ENCODE measurements around the gene LINGO1. TPM values are rescaled to one million over a fixed set of nuclear protein-coding genes. Genes with fewer than 3 reads are reported as not detected.

The LINGO1 gene
- polyA plus RNA-seq, 3 donors: not detected

GRCh38 chr15:77627581-77627980 is 5.1 kb downstream of the LINGO1 start:
- no peaks in the 10 kb centered on the region for H3K79me2 ChIP-seq (ENCODE audit: insufficient read depth, low read length)
- H3K36me3 Mint-ChIP-seq: no peaks in the 10 kb centered on the region
- no peaks in the 10 kb centered on the region for H3K4me1 Mint-ChIP-seq
- intact Hi-C loops (cut with micrococcal nuclease): no loop called here
- H3K27ac ChIP-seq (ENCODE audit: low read depth in 1 of 2, low read length in 2 of 2): no peak overlapping the region
- DNase-seq: no peak
- 100% methylated on average over 2 of the region's 2 CpGs for WGBS (ENCODE audit: insufficient coverage)
- H3K9me3 ChIP-seq (replicated peaks in 1 of 2; ENCODE audit: control insufficient read depth in 1 of 2, insufficient read depth in 1 of 2, low read length in 2 of 2): peaks cover 0 to 16% of the 10 kb centered on the region in 2 donors
- H3K27me3 Mint-ChIP-seq (ENCODE audit: low read depth in 3 of 3): peaks cover 26 to 54% (median 47%) of the 10 kb centered on the region in 3 donors
- peaks cover 0 to 6% of the 10 kb centered on the region in 2 donors for H3K4me1 ChIP-seq (ENCODE audit: control insufficient read depth in 1 of 2, insufficient read depth in 2 of 2, low read length in 2 of 2)
- no peak overlapping the region for H2AFZ ChIP-seq (ENCODE audit: insufficient read depth, low read depth, low read length, poor library complexity, severe bottlenecking)
- peaks cover 17 to 35% of the 10 kb centered on the region in 2 donors for H3K27me3 ChIP-seq (ENCODE audit: control insufficient read depth in 2 of 2, insufficient read depth in 2 of 2, low read length in 2 of 2)
- H3K4me3 ChIP-seq (replicated peaks in 1 of 3; ENCODE audit: low read depth in 2 of 3, low read length in 3 of 3): no peak overlapping the region
- no peaks in the 10 kb centered on the region for H3K36me3 ChIP-seq (replicated peaks in 1 of 2; ENCODE audit: control insufficient read depth in 1 of 2, insufficient read depth in 2 of 2, low read length in 2 of 2)
- H3K27ac Mint-ChIP-seq: no peak overlapping the region
- TF ChIP-seq, protein P1, sequence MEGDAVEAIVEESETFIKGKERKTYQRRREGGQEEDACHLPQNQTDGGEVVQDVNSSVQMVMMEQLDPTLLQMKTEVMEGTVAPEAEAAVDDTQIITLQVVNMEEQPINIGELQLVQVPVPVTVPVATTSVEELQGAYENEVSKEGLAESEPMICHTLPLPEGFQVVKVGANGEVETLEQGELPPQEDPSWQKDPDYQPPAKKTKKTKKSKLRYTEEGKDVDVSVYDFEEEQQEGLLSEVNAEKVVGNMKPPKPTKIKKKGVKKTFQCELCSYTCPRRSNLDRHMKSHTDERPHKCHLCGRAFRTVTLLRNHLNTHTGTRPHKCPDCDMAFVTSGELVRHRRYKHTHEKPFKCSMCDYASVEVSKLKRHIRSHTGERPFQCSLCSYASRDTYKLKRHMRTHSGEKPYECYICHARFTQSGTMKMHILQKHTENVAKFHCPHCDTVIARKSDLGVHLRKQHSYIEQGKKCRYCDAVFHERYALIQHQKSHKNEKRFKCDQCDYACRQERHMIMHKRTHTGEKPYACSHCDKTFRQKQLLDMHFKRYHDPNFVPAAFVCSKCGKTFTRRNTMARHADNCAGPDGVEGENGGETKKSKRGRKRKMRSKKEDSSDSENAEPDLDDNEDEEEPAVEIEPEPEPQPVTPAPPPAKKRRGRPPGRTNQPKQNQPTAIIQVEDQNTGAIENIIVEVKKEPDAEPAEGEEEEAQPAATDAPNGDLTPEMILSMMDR (IDR thresholded peaks at IDR 0.05): no peak
- no peak overlapping the region for H3K4me3 Mint-ChIP-seq
- no peak overlapping the region for H3K9ac ChIP-seq (ENCODE audit: insufficient read depth, low read length, poor library complexity, severe bottlenecking)
- peaks cover 0 to 5% (median 2%) of the 10 kb centered on the region in 7 donors for H3K9me3 Mint-ChIP-seq
- no peaks in the 10 kb centered on the region for H4K20me1 ChIP-seq (ENCODE audit: insufficient read depth, low read length)
- no peak overlapping the region for H3K4me2 ChIP-seq (replicated peaks; ENCODE audit: extremely low read depth, low read length, poor library complexity, severe bottlenecking)

- Histone ChIP-seq H3K4me3 (replicated peaks in 1 of 3; ENCODE audit: low read depth in 2 of 3, low read length in 3 of 3) (no peak overlapping the region), H3K27me3 (ENCODE audit: control insufficient read depth in 2 of 2, insufficient read depth in 2 of 2, low read length in 2 of 2) (peaks cover 17 to 35% of the 10 kb centered on the region in 2 donors), H3K9me3 (replicated peaks in 1 of 2; ENCODE audit: control insufficient read depth in 1 of 2, insufficient read depth in 1 of 2, low read length in 2 of 2) (peaks cover 0 to 16% of the 10 kb centered on the region in 2 donors), H3K4me2 (replicated peaks; ENCODE audit: extremely low read depth, low read length, poor library complexity, severe bottlenecking) (no peak overlapping the region), H3K4me1 (ENCODE audit: control insufficient read depth in 1 of 2, insufficient read depth in 2 of 2, low read length in 2 of 2) (peaks cover 0 to 3% of the 10 kb centered on the region in 2 donors), H4K20me1 (ENCODE audit: insufficient read depth, low read length) (no peaks in the 10 kb centered on the region), H3K79me2 (ENCODE audit: insufficient read depth, low read length) (no peaks in the 10 kb centered on the region), H3K27ac (ENCODE audit: low read depth in 1 of 2, low read length in 2 of 2) (no peak overlapping the region), H3K9ac (ENCODE audit: insufficient read depth, low read length, poor library complexity, severe bottlenecking) (no peak overlapping the region), H3K36me3 (replicated peaks in 1 of 2; ENCODE audit: control insufficient read depth in 1 of 2, insufficient read depth in 2 of 2, low read length in 2 of 2) (no peaks in the 10 kb centered on the region), H2AFZ (ENCODE audit: insufficient read depth, low read depth, low read length, poor library complexity, severe bottlenecking) (no peak overlapping the region)
- peaks cover 0 to 5% (median 2%) of the 10 kb centered on the region in 7 donors for H3K9me3 Mint-ChIP-seq
- H3K4me3 Mint-ChIP-seq: no peak overlapping the region
- intact Hi-C loops (cut with micrococcal nuclease): no loop called here
- peaks cover 26 to 52% (median 45%) of the 10 kb centered on the region in 3 donors for H3K27me3 Mint-ChIP-seq (ENCODE audit: low read depth in 3 of 3)
- no peaks in the 10 kb centered on the region for H3K36me3 Mint-ChIP-seq
- TF ChIP-seq, protein P1 (IDR thresholded peaks at IDR 0.05): no peak
- H3K4me1 Mint-ChIP-seq: no peaks in the 10 kb centered on the region
- no peak for DNase-seq
- H3K27ac Mint-ChIP-seq: peak overlapping the region in 1 of 7 donors; percentile 28
- 73% methylated on average over 10 of the region's 12 CpGs for WGBS (ENCODE audit: insufficient coverage)
These were observed 5.6 kb downstream of the LINGO1 start for GRCh38 chr15:77627067-77627466.

Measured in CD14-positive monocyte (primary cell).